HG02588 (cell line): ENCODE measurements around the gene APOC4.

Source experiments
- ATAC-seq: cut with Tn5 transposase; IDR thresholded peaks from one replicate; pipeline ENCODE4 v1.9.1; 2021; ENCODE audit warnings: mild to moderate bottlenecking, moderate library complexity; ENCODE audit not compliant: unreplicated experiment

The APOC4 gene

GRCh38 chr19:44914433-44915206 lies 27.4 kb upstream of the APOC4 start, which contains the start of gene APOC1:
TSS of gene APOC1 (plus strand) at chr19:44914608. CDS start at chr19:44914892, 284 bp downstream.
- peak; percentile 88 for ATAC-seq

- ATAC-seq, result no peak
These were observed 17.8 kb upstream of the APOC4 start for GRCh38 chr19:44924243-44924725.

GRCh38 chr19:44925114-44925891 lies 16.7 kb upstream of the APOC4 start:
- no peak for ATAC-seq

- peak; percentile 8 for ATAC-seq
These were observed 15.6 kb upstream of the APOC4 start for GRCh38 chr19:44926245-44927077.

- ATAC-seq, result no peak
These were observed 14.3 kb upstream of the APOC4 start for GRCh38 chr19:44927746-44928145.

GRCh38 chr19:44930088-44930487 lies 11.9 kb upstream of the APOC4 start:
- ATAC-seq, result no peak

- ATAC-seq, result no peak
These were observed 10.5 kb upstream of the APOC4 start for GRCh38 chr19:44931541-44931940.

GRCh38 chr19:44939668-44940067 lies 2.4 kb upstream of the APOC4 start:
- no peak for ATAC-seq

- ATAC-seq, result peak; percentile 64
These were observed 1.8 kb downstream of the APOC4 start for GRCh38 chr19:44943801-44944249.

- ATAC-seq, result no peak
These were observed 5.1 kb downstream of the APOC4 start for GRCh38 chr19:44947041-44947581.

- no peak for ATAC-seq
These were observed 6.2 kb downstream of the APOC4 start for GRCh38 chr19:44948237-44948636.

- ATAC-seq, result no peak
These were observed 6.8 kb downstream of the APOC4 start for GRCh38 chr19:44948763-44949374.

- no peak for ATAC-seq
These were observed 7.5 kb downstream of the APOC4 start for GRCh38 chr19:44949550-44949949.

- ATAC-seq, result no peak
These were observed 9.4 kb downstream of the APOC4 start for GRCh38 chr19:44951179-44952159.

GRCh38 chr19:44954278-44954648 lies 12.2 kb downstream of the APOC4 start:
- no peak for ATAC-seq

- ATAC-seq, result peak; percentile 78
These were observed 12.8 kb downstream of the APOC4 start, which contains the start of gene CLPTM1 for GRCh38 chr19:44954649-44955504. TSS of gene CLPTM1 (plus strand) at chr19:44955380. CDS start at chr19:44955396, 16 bp downstream.

- ATAC-seq, result peak; percentile 20
These were observed 13.7 kb downstream of the APOC4 start for GRCh38 chr19:44955505-44956439.
